Activated CD4-positive, alpha-beta T cell treated with anti-CD3 and anti-CD28 coated beads, Interleukin-2, amount 50 U/mL, for 16 hours (primary cell): ENCODE measurements around the gene PCDHA9.
A peak's percentile ranks its signal among the peaks of the same experiment; 100 is the strongest.
"Not testable (repeated sequence)": the region's sequence is repeated elsewhere in the genome, so short reads cannot be mapped to it uniquely, and the experiment has no call there.

Experiments used
- DNase-seq: peaks from one replicate; pipeline ENCODE4 v3.0.0-alpha.2; 2020

The PCDHA9 gene

GRCh38 chr5:140834439-140835008 lies 13.7 kb upstream of the PCDHA9 start:
- DNase-seq: not testable (repeated sequence)

GRCh38 chr5:140835622-140836510 lies 12.3 kb upstream of the PCDHA9 start:
- DNase-seq: no peak

- peak; percentile 2 for DNase-seq
Observed at GRCh38 chr5:140840978-140841962, 6.9 kb upstream of the PCDHA9 start, which contains the start of gene PCDHA8. TSS of gene PCDHA8 (plus strand) at chr5:140841187. CDS start at chr5:140841322, 135 bp downstream.

GRCh38 chr5:140842798-140843733 lies 5.1 kb upstream of the PCDHA9 start:
- no peak for DNase-seq

- not testable (repeated sequence) for DNase-seq
Observed at GRCh38 chr5:140849831-140850634, 1.9 kb downstream of the PCDHA9 start.

- no peak for DNase-seq
Observed at GRCh38 chr5:140855772-140856674, 7.8 kb downstream of the PCDHA9 start, which contains the start of gene PCDHA10. TSS of gene PCDHA10 (plus strand) at chr5:140855897. CDS start at chr5:140856049, 152 bp downstream.

GRCh38 chr5:140857177-140857986 lies 9.2 kb downstream of the PCDHA9 start:
- no peak for DNase-seq

GRCh38 chr5:140857987-140858240 lies 9.7 kb downstream of the PCDHA9 start:
- DNase-seq: no peak

GRCh38 chr5:140862441-140863295 lies 14.5 kb downstream of the PCDHA9 start:
- DNase-seq: no peak

GRCh38 chr5:140868721-140869554 lies 20.8 kb downstream of the PCDHA9 start, which contains the start of gene PCDHA11:
TSS of gene PCDHA11 (plus strand) at chr5:140868957. CDS start at chr5:140869104, 147 bp downstream.
- DNase-seq: peak; percentile 5

- DNase-seq: no peak
Observed at GRCh38 chr5:140869555-140869886, 21.3 kb downstream of the PCDHA9 start.

GRCh38 chr5:140870221-140871201 lies 22.3 kb downstream of the PCDHA9 start:
- no peak for DNase-seq

- DNase-seq: no peak
Observed at GRCh38 chr5:140875085-140876065, 27.2 kb downstream of the PCDHA9 start, which contains the start of gene PCDHA12. TSS of gene PCDHA12 (plus strand) at chr5:140875308. CDS start at chr5:140875473, 165 bp downstream.

GRCh38 chr5:140876541-140877261 lies 28.5 kb downstream of the PCDHA9 start:
- not testable (repeated sequence) for DNase-seq
